ENCODE measurements around the gene SI. TPM values are rescaled to one million over a fixed set of nuclear protein-coding genes. Genes with fewer than 3 reads are reported as not detected.

SI gene
- total RNA-seq, 1 donor from 2014 or later = not detected

DNA sequence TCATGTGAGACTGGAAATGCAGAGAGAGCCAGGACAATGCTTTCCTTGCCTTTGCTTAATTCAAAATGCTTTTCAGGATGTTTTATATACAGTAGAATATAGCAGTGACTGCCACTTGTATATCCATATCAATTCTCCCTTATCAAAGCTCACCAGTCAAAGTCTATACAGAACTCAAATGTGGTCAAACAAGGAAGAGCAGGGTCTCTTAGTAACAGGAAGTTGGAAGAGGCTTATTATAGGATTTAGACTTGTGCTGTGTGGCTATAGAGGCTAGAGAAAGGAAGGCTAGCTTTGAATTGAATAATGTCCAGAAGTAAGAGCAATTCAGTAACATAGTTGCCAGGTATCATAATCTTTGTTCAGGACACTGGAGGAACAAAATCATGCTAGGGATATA, 4.4 kb upstream of the SI start:
- Histone ChIP-seq H4K20me1 (ENCODE audit: low read depth) (no peaks in the 10 kb centered on the region), H3K27ac (no peak overlapping the region), H3K4me3 (no peak overlapping the region)

DNA sequence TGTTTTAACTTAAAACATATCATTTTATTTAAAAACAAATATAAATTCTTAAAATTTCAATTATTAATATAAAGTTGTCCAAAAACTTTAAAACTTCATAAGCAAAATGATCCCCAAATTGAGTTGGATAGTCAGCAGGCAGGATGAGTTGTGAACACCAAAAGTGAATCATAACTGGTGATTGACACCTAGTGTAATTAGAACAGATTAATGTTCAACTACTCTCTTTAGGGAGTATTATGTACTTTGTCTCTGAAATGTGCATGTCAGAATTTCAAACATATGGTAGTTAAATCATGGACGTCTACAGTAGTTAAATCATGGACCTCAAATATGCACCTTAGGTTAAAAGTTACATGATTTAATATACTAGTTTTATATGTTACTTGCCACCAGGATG, 2.9 kb upstream of the SI start:
- no peaks in the 10 kb centered on the region for H4K20me1 ChIP-seq (ENCODE audit: low read depth)
- H3K27ac ChIP-seq = no peak overlapping the region
- H2AFZ ChIP-seq (replicated peaks) = no peak overlapping the region
- no peak overlapping the region for H3K4me2 ChIP-seq
- TF ChIP-seq, protein P1, sequence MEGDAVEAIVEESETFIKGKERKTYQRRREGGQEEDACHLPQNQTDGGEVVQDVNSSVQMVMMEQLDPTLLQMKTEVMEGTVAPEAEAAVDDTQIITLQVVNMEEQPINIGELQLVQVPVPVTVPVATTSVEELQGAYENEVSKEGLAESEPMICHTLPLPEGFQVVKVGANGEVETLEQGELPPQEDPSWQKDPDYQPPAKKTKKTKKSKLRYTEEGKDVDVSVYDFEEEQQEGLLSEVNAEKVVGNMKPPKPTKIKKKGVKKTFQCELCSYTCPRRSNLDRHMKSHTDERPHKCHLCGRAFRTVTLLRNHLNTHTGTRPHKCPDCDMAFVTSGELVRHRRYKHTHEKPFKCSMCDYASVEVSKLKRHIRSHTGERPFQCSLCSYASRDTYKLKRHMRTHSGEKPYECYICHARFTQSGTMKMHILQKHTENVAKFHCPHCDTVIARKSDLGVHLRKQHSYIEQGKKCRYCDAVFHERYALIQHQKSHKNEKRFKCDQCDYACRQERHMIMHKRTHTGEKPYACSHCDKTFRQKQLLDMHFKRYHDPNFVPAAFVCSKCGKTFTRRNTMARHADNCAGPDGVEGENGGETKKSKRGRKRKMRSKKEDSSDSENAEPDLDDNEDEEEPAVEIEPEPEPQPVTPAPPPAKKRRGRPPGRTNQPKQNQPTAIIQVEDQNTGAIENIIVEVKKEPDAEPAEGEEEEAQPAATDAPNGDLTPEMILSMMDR (IDR thresholded peaks at IDR 0.05) = no peak
- no peak for TF ChIP-seq EZH2 (IDR thresholded peaks at IDR 0.05)
- no peak for TF ChIP-seq EZH2phosphoT487 (IDR thresholded peaks at IDR 0.05)
- Mint-ChIP-seq H3K27me3 (ENCODE audit: insufficient read depth, low read depth) (no peaks in the 10 kb centered on the region), H3K27ac (no peak overlapping the region), H3K36me3 (no peaks in the 10 kb centered on the region), H3K4me1 (no peaks in the 10 kb centered on the region), H3K9me3 (no peaks in the 10 kb centered on the region), H3K4me3 (no peak overlapping the region)
- DNase-seq (ENCODE audit: low spot score) = no peak
- no peaks in the 10 kb centered on the region for H3K36me3 ChIP-seq
- no peak overlapping the region for H3K9ac ChIP-seq
- no peaks in the 10 kb centered on the region for H3K4me1 ChIP-seq
- no peaks in the 10 kb centered on the region for H3F3A ChIP-seq (ENCODE audit: low read depth)
- no peaks in the 10 kb centered on the region for H3K27me3 ChIP-seq
- no peaks in the 10 kb centered on the region for H3K9me3 ChIP-seq (ENCODE audit: low read depth)
- no peaks in the 10 kb centered on the region for H3K79me2 ChIP-seq (ENCODE audit: low read depth)
- H3K4me3 ChIP-seq = no peak overlapping the region

More for the DNA sequence above, 4.4 kb upstream of the SI start:
- DNase-seq (ENCODE audit: low spot score) = no peak
- no peaks in the 10 kb centered on the region for H3F3A ChIP-seq (ENCODE audit: low read depth)
- no peaks in the 10 kb centered on the region for H3K4me1 ChIP-seq
- H3K27me3 ChIP-seq = no peaks in the 10 kb centered on the region
- H3K9ac ChIP-seq = no peak overlapping the region
- H3K9me3 ChIP-seq (ENCODE audit: low read depth) = no peaks in the 10 kb centered on the region
- H3K9me3 Mint-ChIP-seq = no peaks in the 10 kb centered on the region
- H3K27me3 Mint-ChIP-seq (ENCODE audit: insufficient read depth, low read depth) = no peaks in the 10 kb centered on the region
- no peak overlapping the region for H3K4me2 ChIP-seq
- no peaks in the 10 kb centered on the region for H3K4me1 Mint-ChIP-seq
- no peak overlapping the region for H3K4me3 Mint-ChIP-seq
- H2AFZ ChIP-seq (replicated peaks) = no peak overlapping the region
- H3K79me2 ChIP-seq (ENCODE audit: low read depth) = no peaks in the 10 kb centered on the region
- TF ChIP-seq, protein P1 (IDR thresholded peaks at IDR 0.05) = no peak
- no peak for TF ChIP-seq EZH2 (IDR thresholded peaks at IDR 0.05)
- TF ChIP-seq EZH2phosphoT487 (IDR thresholded peaks at IDR 0.05) = no peak
- H3K36me3 Mint-ChIP-seq = no peaks in the 10 kb centered on the region
- H3K36me3 ChIP-seq = no peaks in the 10 kb centered on the region
- no peak overlapping the region for H3K27ac Mint-ChIP-seq

DNA sequence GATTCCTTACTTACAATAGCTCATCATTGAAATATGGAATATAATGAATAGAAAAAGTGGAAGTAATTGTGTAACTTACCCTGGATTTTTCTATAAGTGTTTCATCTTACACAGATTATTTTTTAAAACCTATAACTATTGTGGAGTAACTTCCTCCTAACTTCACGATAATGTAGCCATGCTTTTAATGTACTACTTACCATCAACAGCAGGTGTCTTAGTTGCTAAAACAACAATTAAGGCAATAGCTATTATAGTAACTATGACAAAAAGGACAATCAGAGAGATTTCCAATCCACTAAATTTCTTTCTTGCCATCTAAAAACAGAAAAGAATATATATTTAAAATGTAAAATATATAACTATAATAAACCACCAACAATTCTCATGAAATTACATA, 2.6 kb downstream of the SI start:
- Histone ChIP-seq H4K20me1 (ENCODE audit: low read depth) (no peaks in the 10 kb centered on the region), H3K27ac (no peak overlapping the region), H3K4me3 (no peak overlapping the region), H3K27me3 (no peaks in the 10 kb centered on the region), H3K4me2 (no peak overlapping the region), H3F3A (ENCODE audit: low read depth) (no peaks in the 10 kb centered on the region), H3K79me2 (ENCODE audit: low read depth) (no peaks in the 10 kb centered on the region), H3K4me1 (no peaks in the 10 kb centered on the region), H3K9ac (no peak overlapping the region), H3K36me3 (no peaks in the 10 kb centered on the region), H2AFZ (replicated peaks) (no peak overlapping the region), H3K9me3 (ENCODE audit: low read depth) (no peaks in the 10 kb centered on the region)
- no peaks in the 10 kb centered on the region for H3K36me3 Mint-ChIP-seq
- no peak overlapping the region for H3K4me3 Mint-ChIP-seq
- DNase-seq (ENCODE audit: low spot score) = no peak
- H3K4me1 Mint-ChIP-seq = no peaks in the 10 kb centered on the region
- no peak overlapping the region for H3K27ac Mint-ChIP-seq
- no peak for TF ChIP-seq EZH2phosphoT487 (IDR thresholded peaks at IDR 0.05)
- TF ChIP-seq, protein P1 (IDR thresholded peaks at IDR 0.05) = no peak
- TF ChIP-seq EZH2 (IDR thresholded peaks at IDR 0.05) = no peak
- H3K27me3 Mint-ChIP-seq (ENCODE audit: insufficient read depth, low read depth) = no peaks in the 10 kb centered on the region
- H3K9me3 Mint-ChIP-seq = no peaks in the 10 kb centered on the region

Data from neural progenitor cell (in vitro differentiated cells).